K562 (cell line): ENCODE results near the gene RTCB. TPM values are rescaled to one million over a fixed set of nuclear protein-coding genes. Genes with fewer than 3 reads are reported as not detected.

Experiments
- ATAC-seq: fragments of 200-7000 bp; cut with Tn5 transposase; 3 replicates; pipeline ENCODE4 v1.9.1; 2020; ENCODE audit warnings: moderate library complexity
- BruUV-seq: library from RNA; stranded (reverse); fragments of 400-500 nt; replicated peaks from 2 replicates; lab custom pipeline; 2021; lab: Mats Ljungman, UMichigan
- CTCF ChIA-PET: fragments of 300-600 bp; formaldehyde crosslinking; extraction: SDS; loops from one replicate; lab custom pipeline; 2021; ENCODE audit warnings: low intra/inter-chr PET ratio; lab: Yijun Ruan, JAX
- POLR2A ChIA-PET: fragments of 300-600, 350-650 bp; sonication (Branson Sonifier 250); formaldehyde crosslinking; extraction: SDS; loops from one replicate; lab custom pipeline; 2021; ENCODE audit warnings: antibody characterized with exemption, inconsistent platforms; lab: Yijun Ruan, JAX
- DNase-seq, 4 experiments: peaks; one replicate each; pipeline versions ENCODE4 v3.0.0 to v3.0.0-alpha.2; 2011 to 2018; ENCODE audit warnings: low spot score in 3 of 4, mixed read lengths in 3 of 4; ENCODE audit errors: extremely low read depth in 1 of 4
- FAIRE-seq: peaks from 2 replicates; lab custom pipeline; 2011; peaks lifted over from hg19 to GRCh38; lab: Jason Lieb, UNC
- H2AFZ ChIP-seq: 2 replicates; pipeline ENCODE4 v1.6.0; 2011; ENCODE audit warnings: low read depth, low read length, control low read depth, inconsistent platforms
- H3K27ac ChIP-seq: fragments of 200-600 bp; 3 replicates; pipeline ENCODE4 v1.8.0; 2011; ENCODE audit warnings: low read depth, mild to moderate bottlenecking, control low read depth, inconsistent platforms, low read length, moderate library complexity, mixed read lengths; ENCODE audit errors: extremely low read depth
- H3K27me3 ChIP-seq, 2 experiments: fragments of 300-600 bp in 1 of 2; 2 replicates in 1 of 2; 3 replicates in 1 of 2; pipeline versions ENCODE4 v1.6.0 to v1.8.0; 2011; ENCODE audit warnings: inconsistent platforms in 2 of 2, low read length in 2 of 2, mild to moderate bottlenecking in 1 of 2, mixed read lengths in 1 of 2, moderate library complexity in 1 of 2; ENCODE audit not compliant: control insufficient read depth in 2 of 2, insufficient read depth in 2 of 2
- H3K36me3 ChIP-seq: fragments of 300-600 bp; 3 replicates; pipeline ENCODE4 v1.8.0; 2011; ENCODE audit warnings: mild to moderate bottlenecking, low read length, inconsistent platforms; ENCODE audit not compliant: control insufficient read depth, insufficient read depth
- H3K4me1 ChIP-seq, 2 experiments: fragments of 200-600 bp in 1 of 2; replicated peaks in 1 of 2; 2 replicates in 1 of 2; 3 replicates in 1 of 2; pipeline versions ENCODE4 v1.5.1 to v1.8.0; 2011; ENCODE audit warnings: inconsistent platforms in 2 of 2, low read length in 2 of 2, mild to moderate bottlenecking in 1 of 2, mixed read lengths in 1 of 2, moderate library complexity in 1 of 2; ENCODE audit not compliant: control insufficient read depth in 2 of 2, insufficient read depth in 2 of 2
- H3K4me2 ChIP-seq: 2 replicates; pipeline ENCODE4 v1.6.1; 2011; ENCODE audit warnings: low read length, control low read depth, inconsistent platforms, mixed read lengths; ENCODE audit not compliant: insufficient read depth
- H3K4me3 ChIP-seq: fragments of 200-600 bp; sonication (generic), shearing (Covaris generic); 2 replicates; pipeline ENCODE4 v1.5.1; 2016; ENCODE audit warnings: control low read depth, inconsistent platforms
- H3K79me2 ChIP-seq: fragments of 200-600 bp; 3 replicates; pipeline ENCODE4 v1.8.0; 2011; ENCODE audit warnings: low read length, inconsistent platforms; ENCODE audit not compliant: control insufficient read depth, insufficient read depth
- H3K9ac ChIP-seq, 2 experiments: 2 replicates each; pipeline versions ENCODE4 v1.6.0 to v1.6.1; 2011; ENCODE audit warnings: low read depth in 2 of 2, low read length in 2 of 2, control low read depth in 1 of 2, inconsistent platforms in 1 of 2, mild to moderate bottlenecking in 1 of 2, mixed read lengths in 1 of 2; ENCODE audit not compliant: insufficient read depth in 1 of 2
- H3K9me1 ChIP-seq: one replicate; pipeline ENCODE4 v1.6.0; 2011; ENCODE audit warnings: inconsistent platforms, mild to moderate bottlenecking, low read length, moderate library complexity; ENCODE audit not compliant: control insufficient read depth, insufficient read depth
- H3K9me3 ChIP-seq: replicated peaks from 2 replicates; pipeline ENCODE4 v1.5.1; 2011; ENCODE audit warnings: low read depth, low read length, inconsistent platforms; ENCODE audit not compliant: control insufficient read depth, insufficient read depth
- H4K20me1 ChIP-seq: replicated peaks from 2 replicates; pipeline ENCODE4 v1.6.1; 2011; ENCODE audit warnings: low read length, inconsistent platforms, mixed read lengths; ENCODE audit not compliant: control insufficient read depth, insufficient read depth
- CCAR2 ChIP-seq: fragments of 200-400 bp; formaldehyde crosslinking; IDR thresholded peaks from 2 replicates; pipeline ENCODE4 v1.6.1; 2017; ENCODE audit warnings: mild to moderate bottlenecking, low read depth, low read length
- EGR1 ChIP-seq: fragments of 450-650 bp; conservative IDR thresholded peaks from 2 replicates; pipeline ENCODE4 v1.6.1; 2017; ENCODE audit warnings: mild to moderate bottlenecking
- MCM2 ChIP-seq: fragments of 450-650 bp; IDR thresholded peaks from 2 replicates; pipeline ENCODE4 v1.6.1; 2017; ENCODE audit warnings: low read depth, mild to moderate bottlenecking
- NR2C1 ChIP-seq, 2 experiments: fragments of 450-650 bp; IDR thresholded peaks; 2 replicates each; pipeline ENCODE4 v1.6.1; 2017; ENCODE audit warnings: mild to moderate bottlenecking in 2 of 2, antibody characterized with exemption in 1 of 2, inconsistent platforms in 1 of 2, missing compliant biosample characterization in 1 of 2, missing genetic modification characterization in 1 of 2
- RBFOX2 ChIP-seq: fragments of 200-400 bp; formaldehyde crosslinking; IDR thresholded peaks from 2 replicates; pipeline ENCODE4 v1.6.1; 2017; ENCODE audit warnings: low read depth, mild to moderate bottlenecking, low read length, moderate library complexity
- ZNF24 ChIP-seq: fragments of 450-650 bp; IDR thresholded peaks from 2 replicates; pipeline ENCODE4 v1.6.1; 2016
- ZNF253 ChIP-seq: fragments of 250-450 bp; sonication (Bioruptor Pico); conservative IDR thresholded peaks from 2 replicates; pipeline ENCODE4 v1.6.1; 2021; ENCODE audit warnings: mild to moderate bottlenecking
- ZNF586 ChIP-seq: fragments of 450-650 bp; formaldehyde crosslinking; conservative IDR thresholded peaks from 2 replicates; pipeline ENCODE4 v1.4.0; 2020; ENCODE audit warnings: mild to moderate bottlenecking, moderate library complexity
- ZSCAN29 ChIP-seq: fragments of 450-650 bp; IDR thresholded peaks from 2 replicates; pipeline ENCODE4 v1.6.1; 2017
- WGBS: fragments of 100-300 bp; shearing (Covaris generic); methylation state at CpG from one replicate; pipeline ENCODE4 v1.1.6; 2016; ENCODE audit warnings: low coverage, mixed read lengths; ENCODE audit not compliant: insufficient coverage; ENCODE audit errors: missing lambda C conversion rate; 5-methylcytosine and 5-hydroxymethylcytosine counted together
- in situ Hi-C: fragments of 300-500 bp; cut with MboI; formaldehyde crosslinking; loops from 4 replicates; pipeline ENCODE4 v1.15.0; 2018; ENCODE audit warnings: inconsistent platforms, mixed read lengths
- intact Hi-C: fragments of 100-400 bp; cut with micrococcal nuclease; formaldehyde crosslinking; loops from 2 replicates; pipeline ENCODE4 v1.14.2; 2022
- polyA plus RNA-seq, 8 experiments: library from polyadenylated mRNA; depleted of rRNA in 4 of 8; stranded (reverse) in 5 of 8; unstranded in 3 of 8; fragments of >200 nt; fragmentation: Nextera tagmentation in 2 of 8; fragmentation: Illumina TruSeq in 1 of 8; extraction: Ambion mirVana in 2 of 8; extraction: Trizol in 1 of 8; gene quantifications; 2 replicates each; pipeline versions ENCODE4 v1.2.1 to v1.2.3, GENCODE V29; 2011 to 2014; ENCODE audit warnings: inconsistent platforms in 1 of 8, missing spikeins in 1 of 8
- total RNA-seq, 7 experiments: library from RNA; depleted of rRNA in 6 of 7; stranded (reverse); fragments of >200 nt in 6 of 7; fragmentation: Illumina TruSeq in 2 of 7; extraction: Trizol in 2 of 7; gene quantifications; 2 replicates each; pipeline versions ENCODE4 v1.2.1 to v1.2.3, GENCODE V29; 2011 to 2021; ENCODE audit warnings: low replicate concordance in 1 of 7
- TF ChIP-seq, protein P1 (sequence below): sonication (generic); formaldehyde crosslinking; IDR thresholded peaks from 2 replicates; pipeline ENCODE4 v1.8.1; 2022; ENCODE audit warnings: missing genetic modification reagents
- TF ChIP-seq, protein P2 (sequence below): IDR thresholded peaks from 2 replicates; pipeline ENCODE4 v1.6.1; 2014; ENCODE audit warnings: antibody characterized with exemption
- TF ChIP-seq, protein P3 (sequence below): fragments of 250-450 bp; sonication (Bioruptor Pico); IDR thresholded peaks from 2 replicates; pipeline ENCODE4 v1.4.0; 2020; ENCODE audit warnings: mild to moderate bottlenecking, moderate library complexity, borderline replicate concordance
- TF ChIP-seq, protein P4 (sequence below), 2 experiments: fragments of 450-650 bp in 1 of 2; sonication (generic) in 1 of 2; formaldehyde crosslinking in 1 of 2; IDR thresholded peaks in 1 of 2; conservative IDR thresholded peaks in 1 of 2; 2 replicates each; pipeline versions ENCODE4 v1.6.1 to v1.8.1; 2016 to 2023; ENCODE audit warnings: mild to moderate bottlenecking in 2 of 2, moderate library complexity in 2 of 2, inconsistent platforms in 1 of 2, missing genetic modification reagents in 1 of 2

RTCB gene
- total and polyA plus RNA-seq, 9 of the 15 experiments (the other 6 are each of a cell fraction or from before 2014, with no cell fraction given), result 80.3 to 269 (median 92.3) TPM

DNA sequence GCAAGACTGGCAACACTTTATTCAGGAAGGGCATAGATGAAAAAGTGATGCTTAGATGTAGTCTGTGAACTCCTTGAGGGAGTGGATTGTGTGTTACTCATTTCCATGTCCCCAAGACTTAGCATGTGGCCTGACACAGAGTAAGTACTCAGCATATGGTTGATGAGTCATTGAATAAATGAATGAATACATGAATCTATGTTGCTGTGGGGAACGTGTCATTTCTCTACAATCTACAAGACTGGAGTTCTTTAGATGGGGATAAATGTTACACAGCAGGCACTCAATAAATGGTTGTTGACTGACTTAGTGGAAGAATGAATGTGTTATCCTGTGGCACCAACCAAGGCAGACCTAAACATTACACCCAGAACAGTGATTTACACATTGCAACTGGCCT lies 34.3 kb upstream of the RTCB start:
- no peak overlapping the region for H3K27ac ChIP-seq
- intact Hi-C loops (no loop called here), in situ Hi-C loops (loop anchor here (10.0 kb wide), 1 partner anchor 462 kb away; no protein-coding TSS in a partner anchor)
- no peaks in the 10 kb centered on the region for H3K4me1 ChIP-seq
- no peaks in the 10 kb centered on the region for H3K9me3 ChIP-seq
- ChIA-PET CTCF (no interaction called here), POLR2A (no interaction called here)
- TF ChIP-seq, protein P1, sequence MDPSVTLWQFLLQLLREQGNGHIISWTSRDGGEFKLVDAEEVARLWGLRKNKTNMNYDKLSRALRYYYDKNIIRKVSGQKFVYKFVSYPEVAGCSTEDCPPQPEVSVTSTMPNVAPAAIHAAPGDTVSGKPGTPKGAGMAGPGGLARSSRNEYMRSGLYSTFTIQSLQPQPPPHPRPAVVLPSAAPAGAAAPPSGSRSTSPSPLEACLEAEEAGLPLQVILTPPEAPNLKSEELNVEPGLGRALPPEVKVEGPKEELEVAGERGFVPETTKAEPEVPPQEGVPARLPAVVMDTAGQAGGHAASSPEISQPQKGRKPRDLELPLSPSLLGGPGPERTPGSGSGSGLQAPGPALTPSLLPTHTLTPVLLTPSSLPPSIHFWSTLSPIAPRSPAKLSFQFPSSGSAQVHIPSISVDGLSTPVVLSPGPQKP (CRISPR knock-in tag), result no peak
- TF ChIP-seq EGR1 (no peak), ZNF586 (no peak), NR2C1 (IDR thresholded peaks at IDR 0.05) (no peak), NR2C1 (tag; IDR thresholded peaks at IDR 0.05) (no peak), ZNF253 (CRISPR knock-in tag) (no peak), RBFOX2 (no peak), ZNF24 (peak; percentile 82), CCAR2 (no peak), MCM2 (no peak), ZSCAN29 (no peak)
- TF ChIP-seq, protein P2, sequence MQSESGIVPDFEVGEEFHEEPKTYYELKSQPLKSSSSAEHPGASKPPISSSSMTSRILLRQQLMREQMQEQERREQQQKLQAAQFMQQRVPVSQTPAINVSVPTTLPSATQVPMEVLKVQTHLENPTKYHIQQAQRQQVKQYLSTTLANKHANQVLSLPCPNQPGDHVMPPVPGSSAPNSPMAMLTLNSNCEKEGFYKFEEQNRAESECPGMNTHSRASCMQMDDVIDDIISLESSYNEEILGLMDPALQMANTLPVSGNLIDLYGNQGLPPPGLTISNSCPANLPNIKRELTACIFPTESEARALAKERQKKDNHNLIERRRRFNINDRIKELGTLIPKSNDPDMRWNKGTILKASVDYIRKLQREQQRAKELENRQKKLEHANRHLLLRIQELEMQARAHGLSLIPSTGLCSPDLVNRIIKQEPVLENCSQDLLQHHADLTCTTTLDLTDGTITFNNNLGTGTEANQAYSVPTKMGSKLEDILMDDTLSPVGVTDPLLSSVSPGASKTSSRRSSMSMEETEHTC, result no peak
- TF ChIP-seq, protein P3, sequence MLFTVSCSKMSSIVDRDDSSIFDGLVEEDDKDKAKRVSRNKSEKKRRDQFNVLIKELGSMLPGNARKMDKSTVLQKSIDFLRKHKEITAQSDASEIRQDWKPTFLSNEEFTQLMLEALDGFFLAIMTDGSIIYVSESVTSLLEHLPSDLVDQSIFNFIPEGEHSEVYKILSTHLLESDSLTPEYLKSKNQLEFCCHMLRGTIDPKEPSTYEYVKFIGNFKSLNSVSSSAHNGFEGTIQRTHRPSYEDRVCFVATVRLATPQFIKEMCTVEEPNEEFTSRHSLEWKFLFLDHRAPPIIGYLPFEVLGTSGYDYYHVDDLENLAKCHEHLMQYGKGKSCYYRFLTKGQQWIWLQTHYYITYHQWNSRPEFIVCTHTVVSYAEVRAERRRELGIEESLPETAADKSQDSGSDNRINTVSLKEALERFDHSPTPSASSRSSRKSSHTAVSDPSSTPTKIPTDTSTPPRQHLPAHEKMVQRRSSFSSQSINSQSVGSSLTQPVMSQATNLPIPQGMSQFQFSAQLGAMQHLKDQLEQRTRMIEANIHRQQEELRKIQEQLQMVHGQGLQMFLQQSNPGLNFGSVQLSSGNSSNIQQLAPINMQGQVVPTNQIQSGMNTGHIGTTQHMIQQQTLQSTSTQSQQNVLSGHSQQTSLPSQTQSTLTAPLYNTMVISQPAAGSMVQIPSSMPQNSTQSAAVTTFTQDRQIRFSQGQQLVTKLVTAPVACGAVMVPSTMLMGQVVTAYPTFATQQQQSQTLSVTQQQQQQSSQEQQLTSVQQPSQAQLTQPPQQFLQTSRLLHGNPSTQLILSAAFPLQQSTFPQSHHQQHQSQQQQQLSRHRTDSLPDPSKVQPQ (CRISPR knock-in tag), result no peak
- TF ChIP-seq, protein P4, sequence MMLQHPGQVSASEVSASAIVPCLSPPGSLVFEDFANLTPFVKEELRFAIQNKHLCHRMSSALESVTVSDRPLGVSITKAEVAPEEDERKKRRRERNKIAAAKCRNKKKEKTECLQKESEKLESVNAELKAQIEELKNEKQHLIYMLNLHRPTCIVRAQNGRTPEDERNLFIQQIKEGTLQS (IDR thresholded peaks at IDR 0.05), result peak; percentile 26; the same call in 1 of the 2 replicates
- TF ChIP-seq, protein P4 (CRISPR knock-in tag; conservative IDR thresholded peaks at IDR 0.05), result no peak
- no peak overlapping the region for H2AFZ ChIP-seq
- H3K9me1 ChIP-seq, result no peaks in the 10 kb centered on the region
- BruUV-seq, result no TSS peak
- FAIRE-seq (no peak), DNase-seq (no peak), ATAC-seq (no peak)
- no peak overlapping the region for H3K4me2 ChIP-seq
- peaks cover 8 to 16% of the 10 kb centered on the region in 2 experiments; a peak in 4 of 5 replicates for H3K27me3 ChIP-seq
- H3K79me2 ChIP-seq, result no peaks in the 10 kb centered on the region
- H3K4me3 ChIP-seq, result no peak overlapping the region
- no peaks in the 10 kb centered on the region for H3K36me3 ChIP-seq
- 0% methylated on average over 1 of the region's 1 CpG for WGBS
- H3K9ac ChIP-seq, result no peak overlapping the region
- no peaks in the 10 kb centered on the region for H4K20me1 ChIP-seq
